Brain microvascular endothelial cell (primary cell): ENCODE data around the gene OR2B3.
A peak's percentile ranks its signal among the peaks of the same experiment; 100 is the strongest.

Experiments used
- DNase-seq: peaks from one replicate; pipeline ENCODE4 v3.0.0-alpha.2; 2020
- H3K27ac ChIP-seq: fragments of 250-450 bp; sonication (Bioruptor Pico); 2 replicates; pipeline ENCODE4 v1.5.1; 2020; ENCODE audit warnings: mild to moderate bottlenecking, moderate library complexity
- H3K27me3 ChIP-seq: fragments of 250-450 bp; sonication (Bioruptor Pico); replicated peaks from 2 replicates; pipeline ENCODE4 v1.5.1; 2020; ENCODE audit warnings: mild to moderate bottlenecking
- H3K36me3 ChIP-seq: fragments of 250-450 bp; sonication (Bioruptor Pico); replicated peaks from 2 replicates; pipeline ENCODE4 v1.5.1; 2020; ENCODE audit warnings: mild to moderate bottlenecking
- H3K4me3 ChIP-seq: 2 replicates; pipeline ENCODE4 v1.5.1; 2011; ENCODE audit warnings: low read depth, mild to moderate bottlenecking, control low read depth, low read length, moderate library complexity
- in situ Hi-C: cut with HindIII; loops from 2 replicates; pipeline ENCODE4 v1.10.0; 2017; ENCODE audit warnings: low sequenced_read_pairs, low pct_ligation_motif_present
- TF ChIP-seq, protein P1 (sequence below): IDR thresholded peaks from 2 replicates; pipeline ENCODE4 v1.5.1; 2011; ENCODE audit warnings: low read depth, mild to moderate bottlenecking, moderate library complexity, low read length, control low read depth, inconsistent platforms; ENCODE audit errors: missing control alignments

Gene OR2B3

DNA sequence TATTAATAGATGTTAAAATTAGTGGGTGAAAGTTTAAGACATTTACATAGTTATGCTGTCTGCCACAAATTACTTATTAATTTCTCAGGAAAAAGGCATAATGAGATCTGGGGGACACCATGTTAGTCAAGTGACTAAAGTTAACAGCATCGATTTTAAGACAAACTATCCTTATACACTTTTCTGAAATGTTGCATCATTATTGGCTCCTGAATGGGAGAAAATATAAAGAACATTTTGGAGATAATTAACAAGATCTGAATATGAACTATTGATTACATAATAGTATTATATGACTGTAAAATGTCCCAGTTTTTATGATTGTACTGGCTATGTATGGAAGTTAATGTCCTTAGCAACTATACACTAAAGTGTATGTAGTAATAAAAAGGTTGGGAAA lies 7.9 kb downstream of the OR2B3 start:
- Histone ChIP-seq H3K36me3 (no peaks in the 10 kb centered on the region), H3K27ac (no peak overlapping the region), H3K4me3 (no peak overlapping the region), H3K27me3 (no peaks in the 10 kb centered on the region)
- in situ Hi-C loops, result no loop called here
- TF ChIP-seq, protein P1, sequence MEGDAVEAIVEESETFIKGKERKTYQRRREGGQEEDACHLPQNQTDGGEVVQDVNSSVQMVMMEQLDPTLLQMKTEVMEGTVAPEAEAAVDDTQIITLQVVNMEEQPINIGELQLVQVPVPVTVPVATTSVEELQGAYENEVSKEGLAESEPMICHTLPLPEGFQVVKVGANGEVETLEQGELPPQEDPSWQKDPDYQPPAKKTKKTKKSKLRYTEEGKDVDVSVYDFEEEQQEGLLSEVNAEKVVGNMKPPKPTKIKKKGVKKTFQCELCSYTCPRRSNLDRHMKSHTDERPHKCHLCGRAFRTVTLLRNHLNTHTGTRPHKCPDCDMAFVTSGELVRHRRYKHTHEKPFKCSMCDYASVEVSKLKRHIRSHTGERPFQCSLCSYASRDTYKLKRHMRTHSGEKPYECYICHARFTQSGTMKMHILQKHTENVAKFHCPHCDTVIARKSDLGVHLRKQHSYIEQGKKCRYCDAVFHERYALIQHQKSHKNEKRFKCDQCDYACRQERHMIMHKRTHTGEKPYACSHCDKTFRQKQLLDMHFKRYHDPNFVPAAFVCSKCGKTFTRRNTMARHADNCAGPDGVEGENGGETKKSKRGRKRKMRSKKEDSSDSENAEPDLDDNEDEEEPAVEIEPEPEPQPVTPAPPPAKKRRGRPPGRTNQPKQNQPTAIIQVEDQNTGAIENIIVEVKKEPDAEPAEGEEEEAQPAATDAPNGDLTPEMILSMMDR, result no peak
- DNase-seq, result no peak

- DNase-seq, result peak; percentile 34
- no peak overlapping the region for H3K4me3 ChIP-seq
- H3K36me3 ChIP-seq, result no peaks in the 10 kb centered on the region
- in situ Hi-C loops, result no loop called here
- TF ChIP-seq, protein P1, result peak; percentile 72
- H3K27ac ChIP-seq, result no peak overlapping the region
- no peaks in the 10 kb centered on the region for H3K27me3 ChIP-seq
Observed at GRCh38 chr6:29071831-29072723, 15.0 kb downstream of the OR2B3 start.

GRCh38 chr6:29051680-29052079 lies 35.4 kb downstream of the OR2B3 start:
- H3K36me3 ChIP-seq, result no peaks in the 10 kb centered on the region
- H3K27me3 ChIP-seq, result no peaks in the 10 kb centered on the region
- in situ Hi-C loops, result no loop called here
- TF ChIP-seq, protein P1, result no peak
- no peak for DNase-seq
- H3K4me3 ChIP-seq, result no peak overlapping the region
- no peak overlapping the region for H3K27ac ChIP-seq

- TF ChIP-seq, protein P1, result no peak
- in situ Hi-C loops, result no loop called here
- H3K27me3 ChIP-seq, result no peaks in the 10 kb centered on the region
- DNase-seq, result no peak
- H3K4me3 ChIP-seq, result no peak within 1 kb of the TSS
- no peak within 1 kb of the TSS for H3K27ac ChIP-seq
- no peaks in the 10 kb centered on the region for H3K36me3 ChIP-seq
Observed at GRCh38 chr6:29045075-29045474, 42.0 kb downstream of the OR2B3 start, which contains the start of gene OR2W1. Gene OR2W1 (minus strand): TSS chr6:29045175. CDS start chr6:29045175, 0 bp downstream.
